Esophagus muscularis mucosa (tissue), 4 donors: ENCODE results near the gene GOLGA1. TPM values are rescaled to one million over a fixed set of nuclear protein-coding genes. Genes with fewer than 3 reads are reported as not detected.

Source experiments
- DNase-seq: peaks from one replicate; pipeline ENCODE4 v3.0.0-alpha.2; 2017; ENCODE audit errors: extremely low spot score
- H3K27ac ChIP-seq, 4 donors: fragments of 200-600 bp; sonication (generic); replicated peaks in 1 of 4; 1 replicate in 3 of 4; 2 replicates in 1 of 4; pipeline ENCODE4 v1.5.1; 2016 to 2019; ENCODE audit warnings: mild to moderate bottlenecking in 1 of 4
- H3K27me3 ChIP-seq, 4 donors: fragments of 200-600 bp; sonication (generic); one replicate each; pipeline versions ENCODE4 v1.5.1 to v1.6.0; 2016 to 2019
- H3K36me3 ChIP-seq, 4 donors: fragments of 200-600 bp; sonication (generic); one replicate each; pipeline ENCODE4 v1.5.1; 2016 to 2019
- H3K4me1 ChIP-seq, 4 donors: fragments of 200-600 bp; sonication (generic); one replicate each; pipeline ENCODE4 v1.5.1; 2016 to 2019
- H3K4me3 ChIP-seq, 4 donors: fragments of 200-600 bp; sonication (generic); 1 replicate in 2 of 4; 2 replicates in 2 of 4; pipeline ENCODE4 v1.5.1; 2016 to 2019; ENCODE audit warnings: mild to moderate bottlenecking in 4 of 4, moderate library complexity in 1 of 4
- H3K9me3 ChIP-seq, 4 donors: fragments of 200-600 bp; sonication (generic); 1 replicate in 3 of 4; 2 replicates in 1 of 4; pipeline ENCODE4 v1.5.1; 2016 to 2019
- CTCF ChIP-seq, 3 experiments: fragments of 200-600 bp in 2 of 3; fragments of 450-650 bp in 1 of 3; sonication (generic) in 2 of 3; IDR thresholded peaks; one replicate each; pipeline ENCODE4 v1.5.1; 2017 to 2019; ENCODE audit warnings: antibody characterized with exemption in 3 of 3, mild to moderate bottlenecking in 2 of 3, moderate library complexity in 1 of 3
- EP300 ChIP-seq: sonication (generic); formaldehyde crosslinking; IDR thresholded peaks from one replicate; pipeline ENCODE4 v1.6.1; 2017; ENCODE audit warnings: antibody characterized with exemption
- POLR2A ChIP-seq: fragments of 450-650 bp; IDR thresholded peaks from one replicate; pipeline ENCODE4 v1.6.1; 2017; ENCODE audit warnings: antibody characterized with exemption, moderate library complexity, mild to moderate bottlenecking, low read depth
- POLR2AphosphoS5 ChIP-seq, 2 donors: sonication (generic); formaldehyde crosslinking; IDR thresholded peaks; one replicate each; pipeline ENCODE4 v1.6.1; 2017; ENCODE audit warnings: antibody characterized with exemption in 2 of 2
- WGBS: methylation state at CpG from one replicate; pipeline ENCODE4 v1.1.5; 2018; 5-methylcytosine and 5-hydroxymethylcytosine counted together
- intact Hi-C: fragments of 100-400 bp; cut with DNase I; formaldehyde crosslinking; loops from one replicate; pipeline ENCODE4 v1.15.1; 2023
- total RNA-seq, 4 donors: library from RNA; depleted of rRNA; stranded (reverse); fragments of >200 nt; gene quantifications; one replicate each; pipeline versions ENCODE4 v1.1.0 to v1.2.1, GENCODE V29; 2016

GOLGA1 gene
- total RNA-seq, 4 donors from 2014 or later = 22.5 to 26.5 (median 24.7) TPM

GRCh38 chr9:124859803-124860581 is 80.9 kb downstream of the GOLGA1 start:
- Histone ChIP-seq H3K4me3 (peak overlapping the region in 3 of 4 donors; percentile 66 to 83 (median 75)), H3K4me1 (peaks cover 24 to 41% (median 36%) of the 10 kb centered on the region in 4 donors), H3K9me3 (no peaks in the 10 kb centered on the region), H3K27ac (peak overlapping the region in 2 of 4 donors; percentile 84 to 89), H3K27me3 (no peaks in the 10 kb centered on the region), H3K36me3 (peaks cover 35 to 55% (median 48%) of the 10 kb centered on the region in 4 donors)
- DNase-seq = no peak
- TF ChIP-seq POLR2A = no peak
- no peak for TF ChIP-seq EP300
- no peak for TF ChIP-seq POLR2AphosphoS5 (IDR thresholded peaks at IDR 0.05)
- no peak for TF ChIP-seq CTCF (IDR thresholded peaks at IDR 0.05)
- intact Hi-C loops = loop anchor here (10.0 kb wide), 2 partner anchors 285 to 335 kb away; partner anchors contain the start of gene SCAI
- WGBS = 62% methylated on average over 9 of the region's 10 CpGs

- no peaks in the 10 kb centered on the region for H3K9me3 ChIP-seq
- intact Hi-C loops = loop anchor here (10.0 kb wide), 1 partner anchor 286 kb away; the partner anchor contains the start of gene SCAI
- H3K4me1 ChIP-seq = peaks cover 24 to 42% (median 39%) of the 10 kb centered on the region in 4 donors
- no peak for TF ChIP-seq CTCF (IDR thresholded peaks at IDR 0.05)
- TF ChIP-seq POLR2A = no peak
- TF ChIP-seq EP300 = no peak
- no peak for TF ChIP-seq POLR2AphosphoS5 (IDR thresholded peaks at IDR 0.05)
- no peak overlapping the region for H3K4me3 ChIP-seq
- H3K36me3 ChIP-seq = peaks cover 35 to 55% (median 48%) of the 10 kb centered on the region in 4 donors
- no peak for DNase-seq
- no peaks in the 10 kb centered on the region for H3K27me3 ChIP-seq
- H3K27ac ChIP-seq = no peak overlapping the region
- 65% methylated on average over 4 of the region's 9 CpGs for WGBS
These were observed 82.4 kb downstream of the GOLGA1 start for GRCh38 chr9:124858330-124859046.

- Histone ChIP-seq H3K4me3 (no peak overlapping the region), H3K36me3 (peaks cover 35 to 55% (median 48%) of the 10 kb centered on the region in 4 donors), H3K27me3 (no peaks in the 10 kb centered on the region), H3K9me3 (no peaks in the 10 kb centered on the region), H3K27ac (no peak overlapping the region), H3K4me1 (peaks cover 28 to 47% (median 42%) of the 10 kb centered on the region in 4 donors)
- no CpG with 5 or more reads among the region's 24 CpGs for WGBS
- no peak for TF ChIP-seq CTCF (IDR thresholded peaks at IDR 0.05)
- no peak for TF ChIP-seq POLR2A
- no peak for TF ChIP-seq EP300
- no peak for TF ChIP-seq POLR2AphosphoS5 (IDR thresholded peaks at IDR 0.05)
- intact Hi-C loops = loop anchor here (10.0 kb wide), 1 partner anchor 287 kb away; the partner anchor contains the start of gene SCAI
- DNase-seq = no peak
These were observed 83.2 kb downstream of the GOLGA1 start for GRCh38 chr9:124857533-124858162.

DNA sequence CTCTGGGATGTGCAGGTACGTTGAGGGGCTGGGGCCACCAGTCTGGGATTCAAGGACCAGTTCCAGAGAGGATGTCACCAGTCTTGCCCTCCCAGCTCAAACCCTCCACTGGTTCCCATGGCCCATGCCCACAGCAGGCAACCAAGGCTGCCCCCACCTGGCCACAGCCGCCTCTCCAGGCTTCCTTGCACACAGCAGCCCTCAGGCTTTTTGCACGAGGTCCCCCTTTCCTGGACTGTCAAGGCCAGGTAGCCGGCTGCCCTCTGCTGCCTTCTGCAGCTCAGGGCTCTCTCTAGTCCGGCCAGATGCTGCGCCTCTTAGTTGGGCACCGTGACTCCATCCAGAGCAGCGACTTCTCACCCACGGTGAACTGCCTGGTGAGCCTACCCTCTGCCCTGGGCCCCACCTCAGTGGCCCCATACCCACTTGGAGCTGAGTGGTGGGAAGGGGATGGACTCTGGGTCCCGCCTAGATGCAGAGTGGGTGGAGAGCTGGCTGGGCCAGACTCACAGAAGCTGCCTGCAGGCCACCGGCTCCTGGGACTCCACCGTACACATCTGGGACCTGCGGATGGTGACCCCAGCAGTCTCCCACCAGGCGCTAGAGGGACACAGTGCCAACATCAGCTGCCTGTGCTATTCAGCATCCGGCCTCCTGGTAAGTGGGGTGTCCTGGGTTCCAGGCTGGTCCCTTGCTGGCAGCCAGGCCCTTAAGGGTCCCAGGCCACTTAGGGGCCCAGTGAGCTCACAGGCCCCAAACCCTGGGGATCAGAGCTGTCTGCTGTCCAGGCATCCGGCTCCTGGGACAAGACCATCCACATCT is 84.7 kb downstream of the GOLGA1 start:
- Histone ChIP-seq H3K27me3 (no peaks in the 10 kb centered on the region), H3K27ac (no peak overlapping the region), H3K36me3 (peaks cover 35 to 55% (median 48%) of the 10 kb centered on the region in 4 donors), H3K4me1 (peaks cover 38 to 51% (median 46%) of the 10 kb centered on the region in 4 donors), H3K9me3 (no peaks in the 10 kb centered on the region), H3K4me3 (no peak overlapping the region)
- 50% methylated on average over 4 of the region's 16 CpGs for WGBS
- TF ChIP-seq CTCF (IDR thresholded peaks at IDR 0.05) = peak in 2 of 3 experiments; percentile 9 to 27
- peak in 1 of 2 donors; percentile 3 for TF ChIP-seq POLR2AphosphoS5 (IDR thresholded peaks at IDR 0.05)
- no peak for TF ChIP-seq EP300
- intact Hi-C loops = loop anchor here (10.0 kb wide), 1 partner anchor 289 kb away; the partner anchor contains the start of gene SCAI
- DNase-seq = no peak
